ENCODE results near the gene UGT1A5.

GRCh38 chr2:233817995-233818638 lies 105.4 kb downstream of the UGT1A5 start:
- TF ChIP-seq CTCF (IDR thresholded peaks at IDR 0.05): no peak
- TF ChIP-seq POLR2A (IDR thresholded peaks at IDR 0.05): no peak

Measured in uterus (tissue), 2 donors.